Gastrocnemius medialis (tissue), 4 donors: ENCODE data around the gene AGR2. TPM values are rescaled to one million over a fixed set of nuclear protein-coding genes. Genes with fewer than 3 reads are reported as not detected.

ENCODE experiments used
- ATAC-seq, 2 donors: fragments of 150-250 bp; one replicate each; pipeline ENCODE4 v1.9.1; 2016
- DNase-seq, 2 donors: peaks; one replicate each; pipeline ENCODE4 v3.0.0-alpha.2; 2019
- H3K27ac ChIP-seq, 4 donors: fragments of 200-600 bp; sonication (generic); 1 replicate in 1 of 4; 2 replicates in 3 of 4; pipeline ENCODE4 v1.5.1; 2016 to 2018; ENCODE audit warnings: mild to moderate bottlenecking in 2 of 4, moderate library complexity in 1 of 4
- H3K27me3 ChIP-seq, 3 donors: fragments of 200-600 bp; sonication (generic) in 2 of 3; 1 replicate in 1 of 3; 2 replicates in 2 of 3; pipeline versions ENCODE4 v1.5.1 to v1.6.0; 2016 to 2019; ENCODE audit warnings: mild to moderate bottlenecking in 1 of 3, moderate library complexity in 1 of 3
- H3K36me3 ChIP-seq, 2 donors: fragments of 200-600 bp; sonication (generic) in 1 of 2; one replicate each; pipeline ENCODE4 v1.5.1; 2017 to 2018
- H3K4me1 ChIP-seq, 2 donors: fragments of 200-600 bp; sonication (generic) in 1 of 2; one replicate each; pipeline ENCODE4 v1.5.1; 2016 to 2017; ENCODE audit warnings: mild to moderate bottlenecking in 2 of 2
- H3K4me3 ChIP-seq, 4 donors: fragments of 200-600 bp; sonication (generic) in 3 of 4; 1 replicate in 1 of 4; 2 replicates in 3 of 4; pipeline ENCODE4 v1.5.1; 2016 to 2019; ENCODE audit warnings: mild to moderate bottlenecking in 2 of 4
- H3K9me3 ChIP-seq, 3 donors: fragments of 200-600 bp; sonication (generic) in 2 of 3; 1 replicate in 1 of 3; 2 replicates in 2 of 3; pipeline ENCODE4 v1.5.1; 2016 to 2019
- CTCF ChIP-seq, 5 experiments: fragments of 450-650 bp in 3 of 5; fragments of 200-600 bp in 2 of 5; sonication (generic) in 2 of 5; IDR thresholded peaks in 4 of 5; conservative IDR thresholded peaks in 1 of 5; 1 replicate in 4 of 5; 2 replicates in 1 of 5; pipeline ENCODE4 v1.5.1; 2016 to 2019; ENCODE audit warnings: antibody characterized with exemption in 5 of 5, mild to moderate bottlenecking in 3 of 5, moderate library complexity in 3 of 5
- POLR2A ChIP-seq, 2 donors: fragments of 450-650 bp; IDR thresholded peaks; one replicate each; pipeline ENCODE4 v1.6.1; 2017; ENCODE audit warnings: antibody characterized with exemption in 2 of 2, mild to moderate bottlenecking in 2 of 2, moderate library complexity in 2 of 2
- in situ Hi-C, 4 donors: fragments of 200-750 bp; cut with MboI; loops; one replicate each; pipeline versions ENCODE4 v1.15.0 to v1.8.0; 2017; ENCODE audit warnings: low sequenced_read_pairs in 4 of 4
- intact Hi-C: fragments of 100-400 bp; cut with DNase I; formaldehyde crosslinking; loops from one replicate; pipeline ENCODE4 v1.15.1; 2023; ENCODE audit warnings: low total_unique reads
- total RNA-seq, 4 donors: library from RNA; depleted of rRNA; stranded (reverse); fragments of >200 nt; gene quantifications; one replicate each; pipeline versions ENCODE4 v1.1.0 to v1.2.3, GENCODE V29; 2016

The AGR2 gene
- total RNA-seq, 4 donors from 2014 or later = 1.4 TPM; not detected in 3

- Histone ChIP-seq H3K9me3 (no peaks in the 10 kb centered on the region), H3K4me3 (no peak overlapping the region), H3K4me1 (no peaks in the 10 kb centered on the region), H3K27me3 (no peaks in the 10 kb centered on the region), H3K27ac (no peak overlapping the region), H3K36me3 (no peaks in the 10 kb centered on the region)
- in situ Hi-C loops = no loop called here
- TF ChIP-seq POLR2A (IDR thresholded peaks at IDR 0.05) (no peak), CTCF (IDR thresholded peaks at IDR 0.05 in 4 of 5, conservative IDR thresholded peaks at IDR 0.05 in 1 of 5) (no peak)
- DNase-seq (no peak), ATAC-seq (no peak)
- intact Hi-C loops = no loop called here
Observed at GRCh38 chr7:16841681-16842080, 36.9 kb upstream of the AGR2 start.

- intact Hi-C loops (no loop called here), in situ Hi-C loops (no loop called here)
- no peaks in the 10 kb centered on the region for H3K9me3 ChIP-seq
- H3K27ac ChIP-seq = no peak overlapping the region
- no peak for TF ChIP-seq CTCF (IDR thresholded peaks at IDR 0.05 in 4 of 5, conservative IDR thresholded peaks at IDR 0.05 in 1 of 5)
- no peaks in the 10 kb centered on the region for H3K4me1 ChIP-seq
- no peak for ATAC-seq
- H3K4me3 ChIP-seq = no peak overlapping the region
- no peak for DNase-seq
- no peaks in the 10 kb centered on the region for H3K27me3 ChIP-seq
- no peaks in the 10 kb centered on the region for H3K36me3 ChIP-seq
Observed at GRCh38 chr7:16840094-16840493, 35.3 kb upstream of the AGR2 start.

GRCh38 chr7:16839646-16840045 lies 34.8 kb upstream of the AGR2 start:
- Histone ChIP-seq H3K9me3 (no peaks in the 10 kb centered on the region), H3K36me3 (no peaks in the 10 kb centered on the region), H3K27me3 (no peaks in the 10 kb centered on the region), H3K27ac (no peak overlapping the region), H3K4me3 (no peak overlapping the region), H3K4me1 (no peaks in the 10 kb centered on the region)
- in situ Hi-C loops = no loop called here
- DNase-seq = no peak
- TF ChIP-seq POLR2A (IDR thresholded peaks at IDR 0.05) = no peak
- TF ChIP-seq CTCF (IDR thresholded peaks at IDR 0.05 in 4 of 5, conservative IDR thresholded peaks at IDR 0.05 in 1 of 5) = no peak
- no peak for ATAC-seq
- intact Hi-C loops = no loop called here

GRCh38 chr7:16838891-16839290 lies 34.1 kb upstream of the AGR2 start:
- TF ChIP-seq POLR2A (IDR thresholded peaks at IDR 0.05) = no peak
- TF ChIP-seq CTCF (IDR thresholded peaks at IDR 0.05 in 4 of 5, conservative IDR thresholded peaks at IDR 0.05 in 1 of 5) = no peak
- intact Hi-C loops = no loop called here

GRCh38 chr7:16838386-16838785 lies 33.6 kb upstream of the AGR2 start:
- no peaks in the 10 kb centered on the region for H3K9me3 ChIP-seq
- no peak overlapping the region for H3K4me3 ChIP-seq
- no peaks in the 10 kb centered on the region for H3K36me3 ChIP-seq
- in situ Hi-C loops = no loop called here
- ATAC-seq (no peak), DNase-seq (no peak)
- intact Hi-C loops = no loop called here
- H3K27ac ChIP-seq = no peak overlapping the region
- no peak for TF ChIP-seq CTCF (IDR thresholded peaks at IDR 0.05 in 4 of 5, conservative IDR thresholded peaks at IDR 0.05 in 1 of 5)
- no peak for TF ChIP-seq POLR2A (IDR thresholded peaks at IDR 0.05)
- no peaks in the 10 kb centered on the region for H3K27me3 ChIP-seq
- no peaks in the 10 kb centered on the region for H3K4me1 ChIP-seq

More at GRCh38 chr7:16838891-16839290, 34.1 kb upstream of the AGR2 start:
- DNase-seq = no peak
- Histone ChIP-seq H3K4me1 (no peaks in the 10 kb centered on the region), H3K4me3 (no peak overlapping the region), H3K27ac (no peak overlapping the region), H3K9me3 (no peaks in the 10 kb centered on the region), H3K27me3 (no peaks in the 10 kb centered on the region), H3K36me3 (no peaks in the 10 kb centered on the region)
- no peak for ATAC-seq
- in situ Hi-C loops = no loop called here
